ENCODE data around the gene GALK2. TPM values are rescaled to one million over a fixed set of nuclear protein-coding genes. Genes with fewer than 3 reads are reported as not detected.
A peak's percentile ranks its signal among the peaks of the same experiment; 100 is the strongest.

The GALK2 gene
- total and polyA plus RNA-seq, 3 donors from 2014 or later, result 21.8 to 29.9 (median 25.6) TPM

DNA sequence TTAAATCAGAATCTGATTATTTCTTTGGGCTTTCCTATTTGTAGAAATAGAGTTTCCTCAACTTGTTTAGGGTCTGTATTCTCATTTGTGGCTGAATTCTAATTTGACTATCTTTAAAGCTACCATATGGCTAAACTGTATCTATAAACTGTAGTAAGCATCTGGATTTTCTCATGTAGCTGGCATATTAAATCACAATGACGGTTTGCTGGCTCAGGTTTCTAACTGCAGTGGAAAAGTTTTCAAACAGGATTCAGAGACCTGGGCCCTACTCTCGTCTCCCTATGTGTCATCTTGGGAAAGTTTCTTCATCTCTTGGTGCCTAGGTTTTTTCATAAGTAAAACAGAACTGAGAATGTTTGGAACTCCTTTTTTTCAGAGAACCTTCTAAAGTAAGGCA is 68.3 kb downstream of the GALK2 start:
- intact Hi-C loops (cut with DNase I; ENCODE audit: low total_unique reads), result no loop called here
- H3K4me1 ChIP-seq, result no peaks in the 10 kb centered on the region
- H3K36me3 ChIP-seq (ENCODE audit: low read depth, missing control alignments), result no peaks in the 10 kb centered on the region
- 75 to 86% methylated on average over 2 of the region's 2 CpGs for WGBS, 2 donors
- H3K27ac ChIP-seq, result no peak overlapping the region
- H3K4me3 ChIP-seq, result no peak overlapping the region
- no peak for DNase-seq
- no peaks in the 10 kb centered on the region for H3K27me3 ChIP-seq
- TF ChIP-seq, protein P1, sequence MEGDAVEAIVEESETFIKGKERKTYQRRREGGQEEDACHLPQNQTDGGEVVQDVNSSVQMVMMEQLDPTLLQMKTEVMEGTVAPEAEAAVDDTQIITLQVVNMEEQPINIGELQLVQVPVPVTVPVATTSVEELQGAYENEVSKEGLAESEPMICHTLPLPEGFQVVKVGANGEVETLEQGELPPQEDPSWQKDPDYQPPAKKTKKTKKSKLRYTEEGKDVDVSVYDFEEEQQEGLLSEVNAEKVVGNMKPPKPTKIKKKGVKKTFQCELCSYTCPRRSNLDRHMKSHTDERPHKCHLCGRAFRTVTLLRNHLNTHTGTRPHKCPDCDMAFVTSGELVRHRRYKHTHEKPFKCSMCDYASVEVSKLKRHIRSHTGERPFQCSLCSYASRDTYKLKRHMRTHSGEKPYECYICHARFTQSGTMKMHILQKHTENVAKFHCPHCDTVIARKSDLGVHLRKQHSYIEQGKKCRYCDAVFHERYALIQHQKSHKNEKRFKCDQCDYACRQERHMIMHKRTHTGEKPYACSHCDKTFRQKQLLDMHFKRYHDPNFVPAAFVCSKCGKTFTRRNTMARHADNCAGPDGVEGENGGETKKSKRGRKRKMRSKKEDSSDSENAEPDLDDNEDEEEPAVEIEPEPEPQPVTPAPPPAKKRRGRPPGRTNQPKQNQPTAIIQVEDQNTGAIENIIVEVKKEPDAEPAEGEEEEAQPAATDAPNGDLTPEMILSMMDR (IDR thresholded peaks at IDR 0.05), result no peak
- TF ChIP-seq POLR2A (IDR thresholded peaks at IDR 0.05), result no peak
- no peaks in the 10 kb centered on the region for H3K9me3 ChIP-seq

DNA sequence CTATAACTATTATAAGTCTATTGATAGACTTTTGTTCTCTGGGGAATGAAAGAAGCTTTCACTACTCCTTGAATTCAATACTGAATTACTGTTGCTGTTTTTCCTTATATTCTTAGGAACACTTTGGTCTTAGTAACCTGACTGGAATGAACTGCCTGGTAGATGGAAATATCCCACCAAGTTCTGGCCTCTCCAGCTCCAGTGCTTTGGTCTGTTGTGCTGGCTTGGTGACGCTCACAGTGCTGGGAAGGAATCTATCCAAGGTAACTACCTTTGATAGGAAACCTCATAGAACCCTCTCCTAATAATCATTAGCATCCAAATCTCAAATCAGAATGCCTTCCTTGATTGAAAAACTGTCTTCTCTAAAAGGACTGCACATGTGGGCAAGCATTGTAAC is 69.1 kb downstream of the GALK2 start:
- H3K9me3 ChIP-seq, result no peaks in the 10 kb centered on the region
- DNase-seq, result no peak
- TF ChIP-seq, protein P1 (IDR thresholded peaks at IDR 0.05), result no peak
- TF ChIP-seq POLR2A (IDR thresholded peaks at IDR 0.05), result no peak
- H3K27me3 ChIP-seq, result no peaks in the 10 kb centered on the region
- intact Hi-C loops (cut with DNase I; ENCODE audit: low total_unique reads), result no loop called here
- no peaks in the 10 kb centered on the region for H3K36me3 ChIP-seq (ENCODE audit: low read depth, missing control alignments)
- no peaks in the 10 kb centered on the region for H3K4me1 ChIP-seq
- H3K4me3 ChIP-seq, result no peak overlapping the region
- WGBS, 2 donors, result 89 to 100% methylated on average over 1 of the region's 1 CpG
- H3K27ac ChIP-seq, result no peak overlapping the region

DNA sequence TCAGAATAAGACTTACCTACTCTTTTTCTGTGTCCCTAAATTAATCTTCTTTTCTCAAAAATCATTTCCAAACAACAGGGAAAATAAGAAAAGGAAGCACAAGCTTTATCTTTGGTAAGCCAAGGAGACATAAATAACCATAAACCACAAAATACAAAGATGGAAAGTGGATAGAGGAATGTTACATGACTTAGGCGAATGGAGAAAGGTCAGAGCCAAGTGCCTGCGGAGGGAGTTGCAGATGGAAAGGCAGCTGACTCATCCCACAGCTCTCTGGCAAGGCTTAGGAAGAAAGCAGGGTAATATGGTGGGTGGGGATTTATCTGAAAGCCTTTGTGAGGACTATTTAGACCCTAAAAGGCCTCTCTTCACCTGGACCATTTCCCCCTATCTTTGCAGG is 72.8 kb downstream of the GALK2 start:
- Histone ChIP-seq H3K27ac (no peak overlapping the region), H3K27me3 (no peaks in the 10 kb centered on the region), H3K9me3 (no peaks in the 10 kb centered on the region), H3K4me3 (no peak overlapping the region), H3K36me3 (ENCODE audit: low read depth, missing control alignments) (no peaks in the 10 kb centered on the region), H3K4me1 (no peaks in the 10 kb centered on the region)
- intact Hi-C loops (cut with DNase I; ENCODE audit: low total_unique reads), result no loop called here
- peak; percentile 25 for DNase-seq
- TF ChIP-seq, protein P1 (IDR thresholded peaks at IDR 0.05), result no peak
- no peak for TF ChIP-seq POLR2A (IDR thresholded peaks at IDR 0.05)
- 46 to 71% methylated on average over 2 of the region's 2 CpGs for WGBS, 2 donors

DNA sequence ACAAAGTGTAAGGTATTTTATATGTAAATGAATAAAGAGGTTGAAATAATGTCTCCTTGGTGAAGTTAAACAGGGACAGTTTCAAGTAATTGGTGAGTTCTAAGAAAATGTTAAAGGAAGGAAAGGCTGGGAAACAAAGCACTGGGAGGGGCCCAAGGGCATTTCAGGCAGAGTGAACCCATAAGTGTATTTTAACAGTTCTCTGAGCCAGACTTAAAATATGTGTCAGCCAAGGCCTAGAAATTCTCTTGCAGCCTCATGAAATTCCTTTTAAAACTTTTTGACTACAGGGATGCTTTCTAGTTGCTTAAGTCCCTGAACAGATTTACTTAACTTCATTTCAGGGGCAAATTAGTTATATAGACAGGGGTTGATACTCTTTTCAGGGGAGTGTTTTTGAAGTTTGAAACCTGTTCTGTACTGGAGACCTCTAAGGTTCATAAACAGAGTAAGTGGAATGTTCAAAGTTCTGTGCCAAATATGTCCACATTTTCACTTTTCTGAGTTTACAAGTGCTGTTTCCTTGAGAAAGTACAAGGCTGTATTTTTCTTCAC is 77.6 kb downstream of the GALK2 start:
- no peak overlapping the region for H3K4me3 ChIP-seq
- no peak overlapping the region for H3K27ac ChIP-seq
- H3K4me1 ChIP-seq, result no peaks in the 10 kb centered on the region
- no peaks in the 10 kb centered on the region for H3K36me3 ChIP-seq (ENCODE audit: low read depth, missing control alignments)
- no peaks in the 10 kb centered on the region for H3K9me3 ChIP-seq
- H3K27me3 ChIP-seq, result no peaks in the 10 kb centered on the region
- TF ChIP-seq POLR2A (IDR thresholded peaks at IDR 0.05), result no peak
- TF ChIP-seq, protein P1 (IDR thresholded peaks at IDR 0.05), result no peak
- DNase-seq, result no peak
- intact Hi-C loops (cut with DNase I; ENCODE audit: low total_unique reads), result no loop called here

DNA sequence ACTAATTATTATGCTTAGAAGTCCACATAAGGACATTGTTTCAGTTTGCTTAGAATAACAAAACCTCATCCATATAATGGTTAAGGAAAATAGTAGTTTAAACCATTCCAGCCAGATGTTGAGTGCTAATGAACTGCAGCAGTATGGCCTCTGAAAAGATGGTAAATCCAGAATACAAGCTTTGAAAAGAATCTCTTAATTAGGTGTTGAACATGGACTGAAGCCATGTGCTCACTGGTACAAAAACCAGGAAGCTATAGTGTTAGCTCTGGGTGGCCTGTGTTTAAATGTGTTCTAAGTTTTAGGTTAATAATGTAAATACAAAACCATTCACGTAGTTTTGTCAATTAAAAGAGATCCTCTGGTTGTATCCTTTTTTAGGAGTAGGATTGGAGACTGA is 78.2 kb downstream of the GALK2 start:
- 87 to 90% methylated on average over 1 of the region's 1 CpG for WGBS, 2 donors
- Histone ChIP-seq H3K4me3 (no peak overlapping the region), H3K36me3 (ENCODE audit: low read depth, missing control alignments) (no peaks in the 10 kb centered on the region), H3K9me3 (no peaks in the 10 kb centered on the region), H3K27ac (no peak overlapping the region), H3K27me3 (no peaks in the 10 kb centered on the region), H3K4me1 (no peaks in the 10 kb centered on the region)
- TF ChIP-seq, protein P1 (IDR thresholded peaks at IDR 0.05), result no peak
- TF ChIP-seq POLR2A (IDR thresholded peaks at IDR 0.05), result no peak
- DNase-seq, result no peak
- intact Hi-C loops (cut with DNase I; ENCODE audit: low total_unique reads), result no loop called here
